K562 (cell line): ENCODE measurements around the gene TRIM33. TPM values are rescaled to one million over a fixed set of nuclear protein-coding genes. Genes with fewer than 3 reads are reported as not detected.

ENCODE experiments used
- ATAC-seq: fragments of 200-7000 bp; cut with Tn5 transposase; 3 replicates; pipeline ENCODE4 v1.9.1; 2020; ENCODE audit warnings: moderate library complexity
- BruUV-seq: library from RNA; stranded (reverse); fragments of 400-500 nt; replicated peaks from 2 replicates; lab custom pipeline; 2021; lab: Mats Ljungman, UMichigan
- CTCF ChIA-PET: fragments of 300-600 bp; formaldehyde crosslinking; extraction: SDS; loops from one replicate; lab custom pipeline; 2021; ENCODE audit warnings: low intra/inter-chr PET ratio; lab: Yijun Ruan, JAX
- POLR2A ChIA-PET: fragments of 300-600, 350-650 bp; sonication (Branson Sonifier 250); formaldehyde crosslinking; extraction: SDS; loops from one replicate; lab custom pipeline; 2021; ENCODE audit warnings: antibody characterized with exemption, inconsistent platforms; lab: Yijun Ruan, JAX
- DNase-seq, 4 experiments: peaks; one replicate each; pipeline versions ENCODE4 v3.0.0 to v3.0.0-alpha.2; 2011 to 2018; ENCODE audit warnings: low spot score in 3 of 4, mixed read lengths in 3 of 4; ENCODE audit errors: extremely low read depth in 1 of 4
- FAIRE-seq: peaks from 2 replicates; lab custom pipeline; 2011; peaks lifted over from hg19 to GRCh38; lab: Jason Lieb, UNC
- H2AFZ ChIP-seq: 2 replicates; pipeline ENCODE4 v1.6.0; 2011; ENCODE audit warnings: low read depth, low read length, control low read depth, inconsistent platforms
- H3K27ac ChIP-seq: fragments of 200-600 bp; 3 replicates; pipeline ENCODE4 v1.8.0; 2011; ENCODE audit warnings: low read depth, mild to moderate bottlenecking, control low read depth, inconsistent platforms, low read length, moderate library complexity, mixed read lengths; ENCODE audit errors: extremely low read depth
- H3K27me3 ChIP-seq, 2 experiments: fragments of 300-600 bp in 1 of 2; 2 replicates in 1 of 2; 3 replicates in 1 of 2; pipeline versions ENCODE4 v1.6.0 to v1.8.0; 2011; ENCODE audit warnings: inconsistent platforms in 2 of 2, low read length in 2 of 2, mild to moderate bottlenecking in 1 of 2, mixed read lengths in 1 of 2, moderate library complexity in 1 of 2; ENCODE audit not compliant: control insufficient read depth in 2 of 2, insufficient read depth in 2 of 2
- H3K36me3 ChIP-seq: fragments of 300-600 bp; 3 replicates; pipeline ENCODE4 v1.8.0; 2011; ENCODE audit warnings: mild to moderate bottlenecking, low read length, inconsistent platforms; ENCODE audit not compliant: control insufficient read depth, insufficient read depth
- H3K4me1 ChIP-seq, 2 experiments: fragments of 200-600 bp in 1 of 2; replicated peaks in 1 of 2; 2 replicates in 1 of 2; 3 replicates in 1 of 2; pipeline versions ENCODE4 v1.5.1 to v1.8.0; 2011; ENCODE audit warnings: inconsistent platforms in 2 of 2, low read length in 2 of 2, mild to moderate bottlenecking in 1 of 2, mixed read lengths in 1 of 2, moderate library complexity in 1 of 2; ENCODE audit not compliant: control insufficient read depth in 2 of 2, insufficient read depth in 2 of 2
- H3K4me2 ChIP-seq: 2 replicates; pipeline ENCODE4 v1.6.1; 2011; ENCODE audit warnings: low read length, control low read depth, inconsistent platforms, mixed read lengths; ENCODE audit not compliant: insufficient read depth
- H3K4me3 ChIP-seq: fragments of 200-600 bp; sonication (generic), shearing (Covaris generic); 2 replicates; pipeline ENCODE4 v1.5.1; 2016; ENCODE audit warnings: control low read depth, inconsistent platforms
- H3K79me2 ChIP-seq: fragments of 200-600 bp; 3 replicates; pipeline ENCODE4 v1.8.0; 2011; ENCODE audit warnings: low read length, inconsistent platforms; ENCODE audit not compliant: control insufficient read depth, insufficient read depth
- H3K9ac ChIP-seq, 2 experiments: 2 replicates each; pipeline versions ENCODE4 v1.6.0 to v1.6.1; 2011; ENCODE audit warnings: low read depth in 2 of 2, low read length in 2 of 2, control low read depth in 1 of 2, inconsistent platforms in 1 of 2, mild to moderate bottlenecking in 1 of 2, mixed read lengths in 1 of 2; ENCODE audit not compliant: insufficient read depth in 1 of 2
- H3K9me1 ChIP-seq: one replicate; pipeline ENCODE4 v1.6.0; 2011; ENCODE audit warnings: inconsistent platforms, mild to moderate bottlenecking, low read length, moderate library complexity; ENCODE audit not compliant: control insufficient read depth, insufficient read depth
- H3K9me3 ChIP-seq: replicated peaks from 2 replicates; pipeline ENCODE4 v1.5.1; 2011; ENCODE audit warnings: low read depth, low read length, inconsistent platforms; ENCODE audit not compliant: control insufficient read depth, insufficient read depth
- H4K20me1 ChIP-seq: replicated peaks from 2 replicates; pipeline ENCODE4 v1.6.1; 2011; ENCODE audit warnings: low read length, inconsistent platforms, mixed read lengths; ENCODE audit not compliant: control insufficient read depth, insufficient read depth
- BRD9 ChIP-seq: fragments of 450-650 bp; IDR thresholded peaks from 2 replicates; pipeline ENCODE4 v1.6.1; 2018; ENCODE audit warnings: low read depth; ENCODE audit not compliant: partially characterized antibody
- CBFB ChIP-seq: sonication (generic); formaldehyde crosslinking; IDR thresholded peaks from 2 replicates; pipeline ENCODE4 v1.4.0; 2020; ENCODE audit warnings: mild to moderate bottlenecking, missing genetic modification reagents
- CEBPG ChIP-seq, 3 experiments: fragments of 200-800 bp in 1 of 3; sonication (Bioruptor generic) in 1 of 3; sonication (generic) in 1 of 3; formaldehyde crosslinking in 1 of 3; IDR thresholded peaks in 2 of 3; conservative IDR thresholded peaks in 1 of 3; 2 replicates each; pipeline versions ENCODE4 v1.6.1 to v1.8.0; 2016 to 2022; ENCODE audit warnings: missing compliant biosample characterization in 2 of 3, missing genetic modification characterization in 2 of 3, mild to moderate bottlenecking in 1 of 3, missing genetic modification reagents in 1 of 3
- ERF ChIP-seq: fragments of 450-650 bp; formaldehyde crosslinking; IDR thresholded peaks from 2 replicates; pipeline ENCODE4 v1.4.0; 2020; ENCODE audit warnings: mild to moderate bottlenecking, mixed read lengths
- LEF1 ChIP-seq: fragments of 450-650 bp; IDR thresholded peaks from 2 replicates; pipeline ENCODE4 v1.6.1; 2016; ENCODE audit warnings: mild to moderate bottlenecking
- RBM15 ChIP-seq: fragments of 200-400 bp; formaldehyde crosslinking; IDR thresholded peaks from 2 replicates; pipeline ENCODE4 v1.6.1; 2018; ENCODE audit warnings: mild to moderate bottlenecking, low read length, moderate library complexity; ENCODE audit not compliant: insufficient read depth
- SMARCE1 ChIP-seq: fragments of 450-650 bp; IDR thresholded peaks from 2 replicates; pipeline ENCODE4 v1.7.1; 2016; ENCODE audit warnings: mild to moderate bottlenecking
- ZEB2 ChIP-seq: fragments of 450-650 bp; IDR thresholded peaks from 2 replicates; pipeline ENCODE4 v1.6.1; 2016
- ZNF77 ChIP-seq: fragments of 250-450 bp; sonication (Bioruptor Pico); IDR thresholded peaks from 2 replicates; pipeline ENCODE4 v1.5.0; 2020
- in situ Hi-C: fragments of 300-500 bp; cut with MboI; formaldehyde crosslinking; loops from 4 replicates; pipeline ENCODE4 v1.15.0; 2018; ENCODE audit warnings: inconsistent platforms, mixed read lengths
- intact Hi-C: fragments of 100-400 bp; cut with micrococcal nuclease; formaldehyde crosslinking; loops from 2 replicates; pipeline ENCODE4 v1.14.2; 2022
- polyA plus RNA-seq, 8 experiments: library from polyadenylated mRNA; depleted of rRNA in 4 of 8; stranded (reverse) in 5 of 8; unstranded in 3 of 8; fragments of >200 nt; fragmentation: Nextera tagmentation in 2 of 8; fragmentation: Illumina TruSeq in 1 of 8; extraction: Ambion mirVana in 2 of 8; extraction: Trizol in 1 of 8; gene quantifications; 2 replicates each; pipeline versions ENCODE4 v1.2.1 to v1.2.3, GENCODE V29; 2011 to 2014; ENCODE audit warnings: inconsistent platforms in 1 of 8, missing spikeins in 1 of 8
- total RNA-seq, 7 experiments: library from RNA; depleted of rRNA in 6 of 7; stranded (reverse); fragments of >200 nt in 6 of 7; fragmentation: Illumina TruSeq in 2 of 7; extraction: Trizol in 2 of 7; gene quantifications; 2 replicates each; pipeline versions ENCODE4 v1.2.1 to v1.2.3, GENCODE V29; 2011 to 2021; ENCODE audit warnings: low replicate concordance in 1 of 7
- TF ChIP-seq, protein P1 (sequence below): sonication (generic); formaldehyde crosslinking; IDR thresholded peaks from 2 replicates; pipeline ENCODE4 v1.8.0; 2022; ENCODE audit warnings: mild to moderate bottlenecking, missing genetic modification reagents

TRIM33 gene
- total and polyA plus RNA-seq, 9 of the 15 experiments (the other 6 are each of a cell fraction or from before 2014, with no cell fraction given): 9.3 to 58.4 (median 40.2) TPM

- DNase-seq: peak in 1 of 4 experiments; percentile 60
- in situ Hi-C loops: no loop called here
- BruUV-seq: no TSS peak
- TF ChIP-seq CBFB (no peak), ZEB2 (peak; percentile 31; the same call in 1 of the 2 replicates), ERF (CRISPR knock-in tag) (no peak), CEBPG (CRISPR knock-in tag; IDR thresholded peaks at IDR 0.05) (peak; percentile 64; the same call in 1 of the 2 replicates), CEBPG (tag; conservative IDR thresholded peaks at IDR 0.05 in 1 of 2, IDR thresholded peaks at IDR 0.05 in 1 of 2) (peak; percentile 95 to 96), LEF1 (no peak), BRD9 (peak; percentile 67), SMARCE1 (peak; percentile 82; the same call in 1 of the 2 replicates), RBM15 (no peak), ZNF77 (CRISPR knock-in tag) (no peak)
- TF ChIP-seq, protein P1, sequence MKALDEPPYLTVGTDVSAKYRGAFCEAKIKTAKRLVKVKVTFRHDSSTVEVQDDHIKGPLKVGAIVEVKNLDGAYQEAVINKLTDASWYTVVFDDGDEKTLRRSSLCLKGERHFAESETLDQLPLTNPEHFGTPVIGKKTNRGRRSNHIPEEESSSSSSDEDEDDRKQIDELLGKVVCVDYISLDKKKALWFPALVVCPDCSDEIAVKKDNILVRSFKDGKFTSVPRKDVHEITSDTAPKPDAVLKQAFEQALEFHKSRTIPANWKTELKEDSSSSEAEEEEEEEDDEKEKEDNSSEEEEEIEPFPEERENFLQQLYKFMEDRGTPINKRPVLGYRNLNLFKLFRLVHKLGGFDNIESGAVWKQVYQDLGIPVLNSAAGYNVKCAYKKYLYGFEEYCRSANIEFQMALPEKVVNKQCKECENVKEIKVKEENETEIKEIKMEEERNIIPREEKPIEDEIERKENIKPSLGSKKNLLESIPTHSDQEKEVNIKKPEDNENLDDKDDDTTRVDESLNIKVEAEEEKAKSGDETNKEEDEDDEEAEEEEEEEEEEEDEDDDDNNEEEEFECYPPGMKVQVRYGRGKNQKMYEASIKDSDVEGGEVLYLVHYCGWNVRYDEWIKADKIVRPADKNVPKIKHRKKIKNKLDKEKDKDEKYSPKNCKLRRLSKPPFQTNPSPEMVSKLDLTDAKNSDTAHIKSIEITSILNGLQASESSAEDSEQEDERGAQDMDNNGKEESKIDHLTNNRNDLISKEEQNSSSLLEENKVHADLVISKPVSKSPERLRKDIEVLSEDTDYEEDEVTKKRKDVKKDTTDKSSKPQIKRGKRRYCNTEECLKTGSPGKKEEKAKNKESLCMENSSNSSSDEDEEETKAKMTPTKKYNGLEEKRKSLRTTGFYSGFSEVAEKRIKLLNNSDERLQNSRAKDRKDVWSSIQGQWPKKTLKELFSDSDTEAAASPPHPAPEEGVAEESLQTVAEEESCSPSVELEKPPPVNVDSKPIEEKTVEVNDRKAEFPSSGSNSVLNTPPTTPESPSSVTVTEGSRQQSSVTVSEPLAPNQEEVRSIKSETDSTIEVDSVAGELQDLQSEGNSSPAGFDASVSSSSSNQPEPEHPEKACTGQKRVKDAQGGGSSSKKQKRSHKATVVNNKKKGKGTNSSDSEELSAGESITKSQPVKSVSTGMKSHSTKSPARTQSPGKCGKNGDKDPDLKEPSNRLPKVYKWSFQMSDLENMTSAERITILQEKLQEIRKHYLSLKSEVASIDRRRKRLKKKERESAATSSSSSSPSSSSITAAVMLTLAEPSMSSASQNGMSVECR (CRISPR knock-in tag): no peak
These were observed 52.7 kb downstream of the TRIM33 start for GRCh38 chr1:114458237-114458777.

More at GRCh38 chr1:114458237-114458777, 52.7 kb downstream of the TRIM33 start:
- peak; percentile 26; the same call in 1 of the 3 replicates for ATAC-seq
- Histone ChIP-seq H3K9me3 (peaks cover 15% of the 10 kb centered on the region), H3K79me2 (peaks cover 34% of the 10 kb centered on the region), H3K27ac (peak overlapping the region; percentile 60; the same call in 2 of the 3 replicates), H3K4me1 (peaks cover 0 to 26% of the 10 kb centered on the region in 2 experiments; a peak in 3 of 5 replicates), H2AFZ (no peak overlapping the region), H3K36me3 (peaks cover 96% of the 10 kb centered on the region), H3K4me3 (no peak overlapping the region), H4K20me1 (peaks cover 6% of the 10 kb centered on the region; the same call in 1 of the 2 replicates), H3K27me3 (no peaks in the 10 kb centered on the region), H3K9ac (no peak overlapping the region), H3K9me1 (no peaks in the 10 kb centered on the region), H3K4me2 (no peak overlapping the region)
- POLR2A ChIA-PET: interaction anchor here (0.6 kb wide), 1 partner anchor 15 kb away, joined by 3 read pairs; no protein-coding TSS in a partner anchor
- FAIRE-seq: no peak
- intact Hi-C loops: no loop called here
- CTCF ChIA-PET: no interaction called here
